A549 (cell line): ENCODE results near the gene SLIT1.

ENCODE experiments used
- BHLHE40 ChIP-seq: IDR thresholded peaks from 2 replicates; pipeline ENCODE4 v1.6.1; 2012; ENCODE audit warnings: low read depth, low read length, inconsistent platforms
- CEBPB ChIP-seq, 2 experiments: fragments of >200 bp in 1 of 2; sonication (Bioruptor Twin) in 1 of 2; formaldehyde crosslinking in 1 of 2; IDR thresholded peaks; 2 replicates each; pipeline ENCODE4 v1.6.1; 2012 to 2016
- EP300 ChIP-seq, 2 experiments: fragments of >200 bp; sonication (Bioruptor Twin); formaldehyde crosslinking; IDR thresholded peaks; 2 replicates in 1 of 2; 3 replicates in 1 of 2; pipeline ENCODE4 v1.6.1; 2016 to 2017
- JUN ChIP-seq, 2 experiments: fragments of >200 bp; sonication (Bioruptor Twin); formaldehyde crosslinking; IDR thresholded peaks; 2 replicates in 1 of 2; 3 replicates in 1 of 2; pipeline ENCODE4 v1.6.1; 2016 to 2017
- MAZ ChIP-seq: fragments of 150-350 bp; IDR thresholded peaks from 2 replicates; pipeline ENCODE4 v1.6.1; 2014; ENCODE audit warnings: antibody characterized with exemption, low read depth, low read length, borderline replicate concordance
- POLR2A ChIP-seq: IDR thresholded peaks from 2 replicates; pipeline ENCODE4 v1.6.1; 2012; ENCODE audit warnings: mild to moderate bottlenecking, low read length
- RCOR1 ChIP-seq: fragments of 150-350 bp; IDR thresholded peaks from 2 replicates; pipeline ENCODE4 v1.6.1; 2014; ENCODE audit warnings: antibody characterized with exemption, low read length, low read depth
- RFX5 ChIP-seq: fragments of 450-650 bp; IDR thresholded peaks from 2 replicates; pipeline ENCODE4 v1.7.1; 2014; ENCODE audit warnings: antibody characterized with exemption, mild to moderate bottlenecking, moderate library complexity
- TF ChIP-seq, protein P1 (sequence below): fragments of >200 bp; sonication (Bioruptor Twin); formaldehyde crosslinking; IDR thresholded peaks from 3 replicates; pipeline ENCODE4 v1.5.1; 2016
- TF ChIP-seq, protein P2 (sequence below): fragments of 200-600 bp; sonication (generic); IDR thresholded peaks from 2 replicates; pipeline ENCODE4 v1.6.1; 2016; ENCODE audit warnings: antibody characterized with exemption, mild to moderate bottlenecking, moderate library complexity

DNA sequence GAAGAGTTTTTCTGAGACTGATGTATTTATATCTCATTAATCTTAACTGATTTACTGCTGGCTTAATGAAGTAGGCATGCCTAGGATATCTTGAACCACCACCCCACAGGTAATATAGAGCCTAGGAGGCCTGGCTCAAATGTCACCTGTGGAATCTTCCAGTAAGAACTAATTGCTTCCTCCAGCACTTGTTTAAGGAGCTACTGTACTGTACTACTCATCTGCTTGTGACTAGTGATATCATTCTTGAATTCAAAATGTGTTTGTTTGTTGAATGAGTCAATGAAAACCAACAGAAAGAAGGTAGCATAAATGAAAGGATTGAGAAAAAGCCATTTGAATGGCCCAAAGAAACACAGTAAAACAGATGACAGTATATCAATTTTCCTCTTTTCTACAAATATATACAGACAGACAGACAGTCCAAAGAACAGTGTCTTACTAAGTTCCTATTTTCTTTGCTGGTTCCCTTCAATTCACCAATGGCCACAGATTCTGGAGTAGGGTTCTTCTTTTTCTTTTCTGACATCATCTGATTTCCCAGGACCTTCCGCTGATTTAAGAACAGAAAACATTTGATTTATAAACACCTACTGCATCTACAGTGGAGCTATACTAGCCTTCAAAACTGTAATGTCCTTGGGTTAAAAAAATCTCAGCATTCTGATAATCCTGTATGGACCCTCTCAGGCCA is 43.7 kb upstream of the SLIT1 start:
- TF ChIP-seq, protein P1, sequence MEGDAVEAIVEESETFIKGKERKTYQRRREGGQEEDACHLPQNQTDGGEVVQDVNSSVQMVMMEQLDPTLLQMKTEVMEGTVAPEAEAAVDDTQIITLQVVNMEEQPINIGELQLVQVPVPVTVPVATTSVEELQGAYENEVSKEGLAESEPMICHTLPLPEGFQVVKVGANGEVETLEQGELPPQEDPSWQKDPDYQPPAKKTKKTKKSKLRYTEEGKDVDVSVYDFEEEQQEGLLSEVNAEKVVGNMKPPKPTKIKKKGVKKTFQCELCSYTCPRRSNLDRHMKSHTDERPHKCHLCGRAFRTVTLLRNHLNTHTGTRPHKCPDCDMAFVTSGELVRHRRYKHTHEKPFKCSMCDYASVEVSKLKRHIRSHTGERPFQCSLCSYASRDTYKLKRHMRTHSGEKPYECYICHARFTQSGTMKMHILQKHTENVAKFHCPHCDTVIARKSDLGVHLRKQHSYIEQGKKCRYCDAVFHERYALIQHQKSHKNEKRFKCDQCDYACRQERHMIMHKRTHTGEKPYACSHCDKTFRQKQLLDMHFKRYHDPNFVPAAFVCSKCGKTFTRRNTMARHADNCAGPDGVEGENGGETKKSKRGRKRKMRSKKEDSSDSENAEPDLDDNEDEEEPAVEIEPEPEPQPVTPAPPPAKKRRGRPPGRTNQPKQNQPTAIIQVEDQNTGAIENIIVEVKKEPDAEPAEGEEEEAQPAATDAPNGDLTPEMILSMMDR: no peak
- no peak for TF ChIP-seq EP300 (IDR thresholded peaks at IDR 0.05)
- TF ChIP-seq, protein P2, sequence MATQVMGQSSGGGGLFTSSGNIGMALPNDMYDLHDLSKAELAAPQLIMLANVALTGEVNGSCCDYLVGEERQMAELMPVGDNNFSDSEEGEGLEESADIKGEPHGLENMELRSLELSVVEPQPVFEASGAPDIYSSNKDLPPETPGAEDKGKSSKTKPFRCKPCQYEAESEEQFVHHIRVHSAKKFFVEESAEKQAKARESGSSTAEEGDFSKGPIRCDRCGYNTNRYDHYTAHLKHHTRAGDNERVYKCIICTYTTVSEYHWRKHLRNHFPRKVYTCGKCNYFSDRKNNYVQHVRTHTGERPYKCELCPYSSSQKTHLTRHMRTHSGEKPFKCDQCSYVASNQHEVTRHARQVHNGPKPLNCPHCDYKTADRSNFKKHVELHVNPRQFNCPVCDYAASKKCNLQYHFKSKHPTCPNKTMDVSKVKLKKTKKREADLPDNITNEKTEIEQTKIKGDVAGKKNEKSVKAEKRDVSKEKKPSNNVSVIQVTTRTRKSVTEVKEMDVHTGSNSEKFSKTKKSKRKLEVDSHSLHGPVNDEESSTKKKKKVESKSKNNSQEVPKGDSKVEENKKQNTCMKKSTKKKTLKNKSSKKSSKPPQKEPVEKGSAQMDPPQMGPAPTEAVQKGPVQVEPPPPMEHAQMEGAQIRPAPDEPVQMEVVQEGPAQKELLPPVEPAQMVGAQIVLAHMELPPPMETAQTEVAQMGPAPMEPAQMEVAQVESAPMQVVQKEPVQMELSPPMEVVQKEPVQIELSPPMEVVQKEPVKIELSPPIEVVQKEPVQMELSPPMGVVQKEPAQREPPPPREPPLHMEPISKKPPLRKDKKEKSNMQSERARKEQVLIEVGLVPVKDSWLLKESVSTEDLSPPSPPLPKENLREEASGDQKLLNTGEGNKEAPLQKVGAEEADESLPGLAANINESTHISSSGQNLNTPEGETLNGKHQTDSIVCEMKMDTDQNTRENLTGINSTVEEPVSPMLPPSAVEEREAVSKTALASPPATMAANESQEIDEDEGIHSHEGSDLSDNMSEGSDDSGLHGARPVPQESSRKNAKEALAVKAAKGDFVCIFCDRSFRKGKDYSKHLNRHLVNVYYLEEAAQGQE: no peak
- TF ChIP-seq JUN (IDR thresholded peaks at IDR 0.05): no peak
- TF ChIP-seq POLR2A: no peak
- TF ChIP-seq CEBPB (IDR thresholded peaks at IDR 0.05): no peak
- TF ChIP-seq MAZ: no peak
- TF ChIP-seq RFX5: no peak
- TF ChIP-seq RCOR1: no peak
- no peak for TF ChIP-seq BHLHE40
